Hematopoietic multipotent progenitor cell treated with erythropoietin and hydrocortisone succinate and interleukin-3 and kit ligand, for 6 days (in vitro differentiated cells): ENCODE data around the gene MAPK7.
"Not testable (repeated sequence)": the region's sequence is repeated elsewhere in the genome, so short reads cannot be mapped to it uniquely, and the experiment has no call there.

Experiments used
- DNase-seq: peaks from one replicate; pipeline ENCODE4 v3.0.0-alpha.2; 2015

The MAPK7 gene

GRCh38 chr17:19343671-19344151 is 34.6 kb upstream of the MAPK7 start:
- no peak for DNase-seq

GRCh38 chr17:19344311-19345066 is 33.8 kb upstream of the MAPK7 start:
- no peak for DNase-seq

GRCh38 chr17:19345067-19345460 is 33.2 kb upstream of the MAPK7 start:
- DNase-seq: no peak

- no peak for DNase-seq
Measured at GRCh38 chr17:19345486-19346350, 32.6 kb upstream of the MAPK7 start.

GRCh38 chr17:19346351-19347255 is 31.7 kb upstream of the MAPK7 start:
- peak; percentile 59 for DNase-seq

GRCh38 chr17:19347323-19348080 is 30.8 kb upstream of the MAPK7 start:
- DNase-seq: no peak

- DNase-seq: no peak
Measured at GRCh38 chr17:19348081-19348650, 30.1 kb upstream of the MAPK7 start.

GRCh38 chr17:19348806-19349205 is 29.5 kb upstream of the MAPK7 start:
- DNase-seq: no peak

- not testable (repeated sequence) for DNase-seq
Measured at GRCh38 chr17:19353401-19353800, 24.9 kb upstream of the MAPK7 start.

GRCh38 chr17:19354748-19355147 is 23.6 kb upstream of the MAPK7 start:
- no peak for DNase-seq

GRCh38 chr17:19357351-19357750 is 20.9 kb upstream of the MAPK7 start:
- DNase-seq: no peak

GRCh38 chr17:19357761-19358160 is 20.5 kb upstream of the MAPK7 start:
- no peak for DNase-seq

GRCh38 chr17:19359151-19359550 is 19.1 kb upstream of the MAPK7 start:
- DNase-seq: no peak

GRCh38 chr17:19359856-19360255 is 18.4 kb upstream of the MAPK7 start:
- DNase-seq: no peak

GRCh38 chr17:19360772-19361171 is 17.5 kb upstream of the MAPK7 start:
- no peak for DNase-seq

- DNase-seq: no peak
Measured at GRCh38 chr17:19361326-19361725, 17.0 kb upstream of the MAPK7 start.

- DNase-seq: no peak
Measured at GRCh38 chr17:19361944-19362276, 16.4 kb upstream of the MAPK7 start.

GRCh38 chr17:19362277-19363113 is 15.8 kb upstream of the MAPK7 start, which contains the start of gene B9D1:
TSS of gene B9D1 (minus strand) at chr17:19362723. CDS start at chr17:19362569, 154 bp downstream.
- DNase-seq: peak; percentile 93

- DNase-seq: no peak
Measured at GRCh38 chr17:19363114-19363438, 15.2 kb upstream of the MAPK7 start.

GRCh38 chr17:19363460-19364035 is 14.8 kb upstream of the MAPK7 start:
- no peak for DNase-seq
